HL-60 (cell line): Measurements from ENCODE around the gene FABP1.

Experiments
- DNase-seq, 2 experiments: peaks; one replicate each; pipeline ENCODE4 v3.0.0-alpha.2; 2010 to 2020; ENCODE audit warnings: low read depth in 1 of 2, low spot score in 1 of 2
- H3K27ac ChIP-seq: fragments of 250-450 bp; sonication (Bioruptor Pico); replicated peaks from 2 replicates; pipeline ENCODE4 v1.5.1; 2020; ENCODE audit warnings: mild to moderate bottlenecking, moderate library complexity
- H3K27me3 ChIP-seq: fragments of 250-450 bp; sonication (Bioruptor Pico); 2 replicates; pipeline ENCODE4 v1.5.1; 2021; ENCODE audit warnings: mild to moderate bottlenecking, moderate library complexity; ENCODE audit not compliant: insufficient read depth, poor library complexity, severe bottlenecking
- H3K4me3 ChIP-seq: replicated peaks from 2 replicates; pipeline ENCODE4 v1.5.1; 2011; ENCODE audit warnings: mild to moderate bottlenecking, control low read depth, low read length; ENCODE audit not compliant: insufficient read depth
- GABPA ChIP-seq: IDR thresholded peaks from 2 replicates; pipeline ENCODE4 v1.6.1; 2012; ENCODE audit warnings: low read depth
- POLR2AphosphoS5 ChIP-seq: IDR thresholded peaks from 2 replicates; pipeline ENCODE4 v1.6.1; 2012; ENCODE audit warnings: low read depth
- SPI1 ChIP-seq: IDR thresholded peaks from 2 replicates; pipeline ENCODE4 v1.6.1; 2012; ENCODE audit warnings: low read depth, mild to moderate bottlenecking, borderline replicate concordance
- TF ChIP-seq, protein P1 (sequence below): IDR thresholded peaks from 2 replicates; pipeline ENCODE4 v1.6.1; 2012; ENCODE audit warnings: low read depth; ENCODE audit not compliant: insufficient replicate concordance
- TF ChIP-seq, protein P2 (sequence below): IDR thresholded peaks from one replicate; pipeline ENCODE4 v1.5.1; 2011; ENCODE audit warnings: low read length, control low read depth, inconsistent platforms; ENCODE audit not compliant: insufficient read depth

Gene FABP1

DNA sequence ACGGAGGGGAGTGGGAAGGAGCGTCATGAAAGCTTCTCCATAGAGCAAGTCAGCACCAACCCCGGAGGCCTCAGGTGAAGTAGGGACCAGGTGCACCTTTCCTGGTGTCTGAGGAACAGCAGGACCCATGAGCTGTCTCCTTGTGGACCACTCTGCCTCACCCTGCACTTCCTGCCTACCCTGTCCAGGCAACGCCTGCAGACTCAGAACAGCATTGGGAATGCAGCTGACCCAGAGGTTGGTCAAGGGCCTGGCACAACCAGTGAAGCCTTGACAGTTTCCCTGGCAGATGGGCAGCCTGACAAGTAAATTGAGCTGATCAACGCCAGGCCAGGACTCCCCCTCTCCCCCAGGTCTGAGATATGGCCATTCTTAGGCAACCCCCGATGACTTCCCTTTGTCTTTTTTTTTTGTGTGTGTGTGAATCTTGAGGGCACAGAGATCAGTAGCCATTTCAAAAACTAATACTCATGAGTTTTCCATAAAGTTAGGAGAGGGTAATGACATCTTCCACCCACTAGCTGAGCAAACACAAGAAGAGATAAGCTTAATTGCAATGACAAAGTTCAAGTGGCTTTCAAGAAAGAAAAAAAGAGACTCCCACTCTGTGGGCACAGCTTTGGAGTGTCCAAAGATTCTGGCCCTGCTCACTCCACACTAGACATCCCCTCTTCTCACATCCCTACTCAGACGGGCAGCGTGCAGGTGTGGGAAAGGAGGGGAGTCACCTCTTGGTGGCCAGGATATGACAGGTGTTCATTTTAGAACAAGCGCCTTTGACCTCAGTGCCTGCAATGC, 3.5 kb upstream of the FABP1 start:
- Histone ChIP-seq H3K4me3 (no peak overlapping the region), H3K27me3 (no peaks in the 10 kb centered on the region), H3K27ac (no peak overlapping the region)
- no peak for TF ChIP-seq POLR2AphosphoS5
- TF ChIP-seq SPI1, result no peak
- TF ChIP-seq, protein P1, sequence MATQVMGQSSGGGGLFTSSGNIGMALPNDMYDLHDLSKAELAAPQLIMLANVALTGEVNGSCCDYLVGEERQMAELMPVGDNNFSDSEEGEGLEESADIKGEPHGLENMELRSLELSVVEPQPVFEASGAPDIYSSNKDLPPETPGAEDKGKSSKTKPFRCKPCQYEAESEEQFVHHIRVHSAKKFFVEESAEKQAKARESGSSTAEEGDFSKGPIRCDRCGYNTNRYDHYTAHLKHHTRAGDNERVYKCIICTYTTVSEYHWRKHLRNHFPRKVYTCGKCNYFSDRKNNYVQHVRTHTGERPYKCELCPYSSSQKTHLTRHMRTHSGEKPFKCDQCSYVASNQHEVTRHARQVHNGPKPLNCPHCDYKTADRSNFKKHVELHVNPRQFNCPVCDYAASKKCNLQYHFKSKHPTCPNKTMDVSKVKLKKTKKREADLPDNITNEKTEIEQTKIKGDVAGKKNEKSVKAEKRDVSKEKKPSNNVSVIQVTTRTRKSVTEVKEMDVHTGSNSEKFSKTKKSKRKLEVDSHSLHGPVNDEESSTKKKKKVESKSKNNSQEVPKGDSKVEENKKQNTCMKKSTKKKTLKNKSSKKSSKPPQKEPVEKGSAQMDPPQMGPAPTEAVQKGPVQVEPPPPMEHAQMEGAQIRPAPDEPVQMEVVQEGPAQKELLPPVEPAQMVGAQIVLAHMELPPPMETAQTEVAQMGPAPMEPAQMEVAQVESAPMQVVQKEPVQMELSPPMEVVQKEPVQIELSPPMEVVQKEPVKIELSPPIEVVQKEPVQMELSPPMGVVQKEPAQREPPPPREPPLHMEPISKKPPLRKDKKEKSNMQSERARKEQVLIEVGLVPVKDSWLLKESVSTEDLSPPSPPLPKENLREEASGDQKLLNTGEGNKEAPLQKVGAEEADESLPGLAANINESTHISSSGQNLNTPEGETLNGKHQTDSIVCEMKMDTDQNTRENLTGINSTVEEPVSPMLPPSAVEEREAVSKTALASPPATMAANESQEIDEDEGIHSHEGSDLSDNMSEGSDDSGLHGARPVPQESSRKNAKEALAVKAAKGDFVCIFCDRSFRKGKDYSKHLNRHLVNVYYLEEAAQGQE, result no peak
- TF ChIP-seq GABPA, result no peak
- TF ChIP-seq, protein P2, sequence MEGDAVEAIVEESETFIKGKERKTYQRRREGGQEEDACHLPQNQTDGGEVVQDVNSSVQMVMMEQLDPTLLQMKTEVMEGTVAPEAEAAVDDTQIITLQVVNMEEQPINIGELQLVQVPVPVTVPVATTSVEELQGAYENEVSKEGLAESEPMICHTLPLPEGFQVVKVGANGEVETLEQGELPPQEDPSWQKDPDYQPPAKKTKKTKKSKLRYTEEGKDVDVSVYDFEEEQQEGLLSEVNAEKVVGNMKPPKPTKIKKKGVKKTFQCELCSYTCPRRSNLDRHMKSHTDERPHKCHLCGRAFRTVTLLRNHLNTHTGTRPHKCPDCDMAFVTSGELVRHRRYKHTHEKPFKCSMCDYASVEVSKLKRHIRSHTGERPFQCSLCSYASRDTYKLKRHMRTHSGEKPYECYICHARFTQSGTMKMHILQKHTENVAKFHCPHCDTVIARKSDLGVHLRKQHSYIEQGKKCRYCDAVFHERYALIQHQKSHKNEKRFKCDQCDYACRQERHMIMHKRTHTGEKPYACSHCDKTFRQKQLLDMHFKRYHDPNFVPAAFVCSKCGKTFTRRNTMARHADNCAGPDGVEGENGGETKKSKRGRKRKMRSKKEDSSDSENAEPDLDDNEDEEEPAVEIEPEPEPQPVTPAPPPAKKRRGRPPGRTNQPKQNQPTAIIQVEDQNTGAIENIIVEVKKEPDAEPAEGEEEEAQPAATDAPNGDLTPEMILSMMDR, result no peak
- no peak for DNase-seq

DNA sequence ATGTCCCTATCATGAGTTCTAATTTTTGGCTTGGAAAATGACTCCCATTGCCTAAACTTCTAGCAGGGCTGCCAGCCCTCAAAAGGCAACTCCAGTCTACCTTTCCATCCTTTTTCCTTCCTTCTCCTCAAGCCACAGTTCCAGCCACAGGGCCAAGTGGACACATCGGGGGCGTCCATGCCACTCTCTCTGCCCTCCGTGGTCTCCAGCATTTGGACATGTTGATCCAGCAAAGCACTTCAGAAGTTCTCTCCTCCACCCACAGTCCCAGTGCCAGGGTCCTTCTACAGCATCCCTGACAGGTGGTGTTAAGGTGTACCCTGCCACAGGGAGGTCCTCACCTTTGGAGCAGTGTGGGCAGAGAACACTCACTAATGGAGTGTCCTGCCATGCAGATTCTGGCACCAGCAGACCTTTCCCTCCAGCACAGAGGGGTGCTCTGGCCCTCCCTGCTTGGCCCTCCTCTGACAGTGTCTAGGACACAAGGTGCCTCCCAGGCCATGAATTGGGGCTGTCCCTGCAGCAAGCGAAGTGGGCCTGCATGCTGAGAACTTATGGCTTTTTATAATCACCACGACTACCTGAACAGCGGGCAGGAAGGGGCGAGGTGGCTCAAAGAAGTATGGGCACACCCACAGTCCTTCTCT, 1.6 kb upstream of the FABP1 start:
- DNase-seq, result no peak
- no peaks in the 10 kb centered on the region for H3K27me3 ChIP-seq

DNA sequence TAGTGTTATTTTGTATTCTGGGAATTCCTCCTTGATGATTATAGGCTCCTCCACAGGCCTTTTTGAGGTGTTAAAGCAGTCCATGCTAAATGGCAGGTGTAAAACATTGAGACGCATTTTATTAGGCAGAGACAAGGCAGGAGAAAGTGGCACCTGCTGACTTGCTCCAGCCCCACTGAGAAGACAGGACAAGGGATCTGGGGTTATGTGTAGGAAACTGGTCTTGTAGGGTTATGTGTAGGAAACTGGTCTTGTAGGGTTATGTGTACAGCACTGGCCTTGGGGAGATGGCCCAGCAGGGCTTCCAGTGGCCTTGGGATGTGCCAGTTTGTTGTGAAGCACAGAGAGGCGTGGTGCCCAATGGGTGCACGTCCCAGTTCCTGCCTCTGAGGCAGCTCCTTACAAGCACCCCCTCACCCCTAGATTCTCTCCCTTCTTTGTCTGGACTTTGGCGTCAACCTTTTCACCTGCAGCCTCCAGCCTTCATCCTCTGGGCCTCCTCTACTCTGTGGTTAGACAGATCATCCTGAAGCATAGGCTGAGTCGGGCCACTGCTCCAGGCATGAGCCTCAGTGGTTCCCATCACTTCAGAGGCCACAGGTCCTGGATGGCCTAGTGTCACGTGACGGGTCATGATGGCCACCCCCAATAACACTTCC, 921 bp upstream of the FABP1 start:
- Histone ChIP-seq H3K4me3 (no peak overlapping the region), H3K27ac (no peak overlapping the region), H3K27me3 (no peaks in the 10 kb centered on the region)
- TF ChIP-seq POLR2AphosphoS5 (no peak), GABPA (no peak), SPI1 (no peak)
- TF ChIP-seq, protein P1, result no peak
- TF ChIP-seq, protein P2, result no peak
- DNase-seq, result no peak

More for the DNA sequence above, 1.6 kb upstream of the FABP1 start:
- no peak overlapping the region for H3K27ac ChIP-seq
- no peak overlapping the region for H3K4me3 ChIP-seq
- TF ChIP-seq SPI1 (no peak), GABPA (no peak), POLR2AphosphoS5 (no peak)
- TF ChIP-seq, protein P1, result no peak
- TF ChIP-seq, protein P2, result no peak
